Measurements from ENCODE around the gene FBXO39. TPM values are rescaled to one million over a fixed set of nuclear protein-coding genes. Genes with fewer than 3 reads are reported as not detected.
"Not testable (repeated sequence)": the region's sequence is repeated elsewhere in the genome, so short reads cannot be mapped to it uniquely, and the experiment has no call there.

Gene FBXO39
- total RNA-seq, 2 experiments from 2014 or later = 0.36 to 0.71 TPM

- H3K4me1 Mint-ChIP-seq (ENCODE audit: low read depth) = no peaks in the 10 kb centered on the region
- POLR2A ChIA-PET = no interaction called here
Observed at GRCh38 chr17:6811510-6811909, 35.5 kb downstream of the FBXO39 start.

GRCh38 chr17:6812295-6812694 lies 36.3 kb downstream of the FBXO39 start:
- H3K36me3 Mint-ChIP-seq (ENCODE audit: low read depth) = no peaks in the 10 kb centered on the region
- POLR2A ChIA-PET = no interaction called here
- H3K4me3 ChIP-seq (ENCODE audit: low read length) = no peak overlapping the region
- no peaks in the 10 kb centered on the region for H3K27me3 ChIP-seq (ENCODE audit: control insufficient read depth in 1 of 2, insufficient read depth in 2 of 2, low read length in 2 of 2)
- CTCF ChIA-PET = no interaction called here
- H3K27ac ChIP-seq (ENCODE audit: low read depth in 1 of 2, low read length in 2 of 2) = no peak overlapping the region
- intact Hi-C loops (cut with DNase I, micrococcal nuclease) = no loop called here
- H3K9me3 ChIP-seq (ENCODE audit: control insufficient read depth in 1 of 2, insufficient read depth in 1 of 2, low read length in 2 of 2) = no peaks in the 10 kb centered on the region
- peaks cover 45% of the 10 kb centered on the region for H3K27me3 Mint-ChIP-seq
- H3K36me3 ChIP-seq (ENCODE audit: insufficient read depth, low read length) = no peaks in the 10 kb centered on the region
- ATAC-seq (ENCODE audit: poor library complexity) = no peak
- no peaks in the 10 kb centered on the region for H3K4me1 Mint-ChIP-seq (ENCODE audit: low read depth)
- H3K27ac Mint-ChIP-seq = no peak overlapping the region
- H3K4me3 Mint-ChIP-seq = no peak overlapping the region
- H3K4me1 ChIP-seq (ENCODE audit: insufficient read depth, low read length) = no peaks in the 10 kb centered on the region
- no peak for DNase-seq
- TF ChIP-seq CTCF (IDR thresholded peaks at IDR 0.05) = no peak
- no peaks in the 10 kb centered on the region for H3K9me3 Mint-ChIP-seq

More at GRCh38 chr17:6811510-6811909, 35.5 kb downstream of the FBXO39 start:
- no peaks in the 10 kb centered on the region for H3K36me3 ChIP-seq (ENCODE audit: insufficient read depth, low read length)
- H3K4me3 ChIP-seq (ENCODE audit: low read length) = no peak overlapping the region
- DNase-seq = no peak
- no peak for TF ChIP-seq CTCF (IDR thresholded peaks at IDR 0.05)
- no peak for ATAC-seq (ENCODE audit: poor library complexity)
- CTCF ChIA-PET = no interaction called here
- H3K27ac ChIP-seq (ENCODE audit: low read depth in 1 of 2, low read length in 2 of 2) = no peak overlapping the region
- H3K27ac Mint-ChIP-seq = no peak overlapping the region
- no peaks in the 10 kb centered on the region for H3K4me1 ChIP-seq (ENCODE audit: insufficient read depth, low read length)
- no peaks in the 10 kb centered on the region for H3K9me3 ChIP-seq (ENCODE audit: control insufficient read depth in 1 of 2, insufficient read depth in 1 of 2, low read length in 2 of 2)
- peaks cover 43% of the 10 kb centered on the region for H3K27me3 Mint-ChIP-seq
- H3K9me3 Mint-ChIP-seq = no peaks in the 10 kb centered on the region
- intact Hi-C loops (cut with DNase I, micrococcal nuclease) = no loop called here
- no peak overlapping the region for H3K4me3 Mint-ChIP-seq
- H3K27me3 ChIP-seq (ENCODE audit: control insufficient read depth in 1 of 2, insufficient read depth in 2 of 2, low read length in 2 of 2) = no peaks in the 10 kb centered on the region
- no peaks in the 10 kb centered on the region for H3K36me3 Mint-ChIP-seq (ENCODE audit: low read depth)

GRCh38 chr17:6815775-6816174 lies 39.8 kb downstream of the FBXO39 start:
- H3K27me3 Mint-ChIP-seq = peaks cover 48% of the 10 kb centered on the region
- no peak overlapping the region for H3K4me3 Mint-ChIP-seq
- H3K4me1 Mint-ChIP-seq (ENCODE audit: low read depth) = no peaks in the 10 kb centered on the region
- no peak for TF ChIP-seq CTCF (IDR thresholded peaks at IDR 0.05)
- no peaks in the 10 kb centered on the region for H3K9me3 Mint-ChIP-seq
- no peak overlapping the region for H3K27ac ChIP-seq (ENCODE audit: low read depth in 1 of 2, low read length in 2 of 2)
- H3K27me3 ChIP-seq (ENCODE audit: control insufficient read depth in 1 of 2, insufficient read depth in 2 of 2, low read length in 2 of 2) = peaks cover 0 to 6% of the 10 kb centered on the region in 2 experiments
- CTCF ChIA-PET = no interaction called here
- no peak for DNase-seq
- H3K36me3 Mint-ChIP-seq (ENCODE audit: low read depth) = no peaks in the 10 kb centered on the region
- ATAC-seq (ENCODE audit: poor library complexity) = no peak
- POLR2A ChIA-PET = no interaction called here
- H3K4me3 ChIP-seq (ENCODE audit: low read length) = no peak overlapping the region
- no peaks in the 10 kb centered on the region for H3K9me3 ChIP-seq (ENCODE audit: control insufficient read depth in 1 of 2, insufficient read depth in 1 of 2, low read length in 2 of 2)
- H3K27ac Mint-ChIP-seq = no peak overlapping the region
- intact Hi-C loops (cut with DNase I, micrococcal nuclease) = no loop called here
- no peaks in the 10 kb centered on the region for H3K4me1 ChIP-seq (ENCODE audit: insufficient read depth, low read length)
- H3K36me3 ChIP-seq (ENCODE audit: insufficient read depth, low read length) = no peaks in the 10 kb centered on the region

- H3K27me3 ChIP-seq (ENCODE audit: control insufficient read depth in 1 of 2, insufficient read depth in 2 of 2, low read length in 2 of 2); H3K4me3 ChIP-seq (ENCODE audit: low read length); H3K27ac ChIP-seq (ENCODE audit: low read depth in 1 of 2, low read length in 2 of 2); H3K36me3 ChIP-seq (ENCODE audit: insufficient read depth, low read length); ATAC-seq (ENCODE audit: poor library complexity); intact Hi-C loops (cut with DNase I, micrococcal nuclease); DNase-seq; POLR2A ChIA-PET; H3K9me3 ChIP-seq (ENCODE audit: control insufficient read depth in 1 of 2, insufficient read depth in 1 of 2, low read length in 2 of 2); H3K9me3 Mint-ChIP-seq; H3K36me3 Mint-ChIP-seq (ENCODE audit: low read depth); CTCF ChIA-PET; H3K4me1 ChIP-seq (ENCODE audit: insufficient read depth, low read length); H3K4me3 Mint-ChIP-seq; H3K27ac Mint-ChIP-seq; H3K4me1 Mint-ChIP-seq (ENCODE audit: low read depth): not testable (repeated sequence)
- H3K27me3 Mint-ChIP-seq = peaks cover 44% of the 10 kb centered on the region
Observed at GRCh38 chr17:6816368-6816767, 40.4 kb downstream of the FBXO39 start.
